GM12892 (cell line): Measurements from ENCODE around the gene TMA16.

Experiments
- POLR2A ChIP-seq: IDR thresholded peaks from 2 replicates; pipeline ENCODE4 v1.6.1; 2011; ENCODE audit warnings: low read depth, low read length, control low read depth
- POLR2AphosphoS5 ChIP-seq: IDR thresholded peaks from 2 replicates; pipeline ENCODE4 v1.6.1; 2011; ENCODE audit warnings: low read depth, low read length, control low read depth

DNA sequence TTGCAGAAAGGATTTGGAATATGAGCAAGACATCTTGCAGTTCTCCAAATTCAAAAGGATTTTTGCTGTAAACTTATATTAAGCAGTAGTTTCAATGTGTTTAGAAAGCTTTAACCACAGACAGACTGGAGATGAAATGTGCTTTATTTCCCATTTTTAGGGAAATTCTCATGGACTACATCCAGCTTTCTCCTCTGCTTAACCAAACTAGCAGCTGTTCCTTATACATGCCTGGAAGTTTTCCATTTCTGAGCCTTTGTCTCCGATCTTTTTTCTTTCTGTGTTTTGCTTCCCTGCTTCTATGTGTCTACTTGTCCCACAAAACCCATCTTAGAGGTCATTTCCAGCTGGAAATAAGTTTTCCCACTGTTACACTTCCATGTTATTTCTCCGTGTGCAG is 41.6 kb downstream of the TMA16 start:
- TF ChIP-seq POLR2A (no peak), POLR2AphosphoS5 (no peak)
